GM13976 (cell line): Measurements from ENCODE around the gene IL17RB.
A peak's percentile ranks its signal among the peaks of the same experiment; 100 is the strongest.

Source experiments
- DNase-seq: peaks from one replicate; pipeline ENCODE4 v3.0.0; 2012; ENCODE audit warnings: low spot score
- CTCF ChIP-seq: IDR thresholded peaks from 2 replicates; pipeline ENCODE4 v1.5.1; 2012; ENCODE audit warnings: borderline replicate concordance, mild to moderate bottlenecking; ENCODE audit not compliant: insufficient read depth; ENCODE audit errors: extremely low read depth, missing control alignments, control extremely low read depth
- in situ Hi-C: fragments of 300-500 bp; cut with MboI; formaldehyde crosslinking; loops from one replicate; pipeline ENCODE4 v1.12.0; 2022; ENCODE audit warnings: low sequenced_read_pairs, mixed read lengths, inconsistent platforms; ENCODE audit not compliant: unreplicated experiment

The IL17RB gene

GRCh38 chr3:53844262-53845102, 1.9 kb upstream of the IL17RB start:
- in situ Hi-C loops: no loop called here
- no peak for DNase-seq
- no peak for TF ChIP-seq CTCF

- in situ Hi-C loops: no loop called here
- peak; percentile 61 for DNase-seq
- no peak for TF ChIP-seq CTCF
These were observed 1.1 kb upstream of the IL17RB start for GRCh38 chr3:53845103-53845880.

- no peak for TF ChIP-seq CTCF
- in situ Hi-C loops: no loop called here
- no peak for DNase-seq
These were observed 561 bp upstream of the IL17RB start for GRCh38 chr3:53845881-53846133.

- no peak for DNase-seq
- in situ Hi-C loops: no loop called here
- TF ChIP-seq CTCF: no peak
These were observed 435 bp downstream of the IL17RB start for GRCh38 chr3:53846851-53847155.

- in situ Hi-C loops: no loop called here
- TF ChIP-seq CTCF: no peak
- DNase-seq: no peak
These were observed 3.5 kb downstream of the IL17RB start for GRCh38 chr3:53849916-53850315.

GRCh38 chr3:53850895-53851294, 4.5 kb downstream of the IL17RB start:
- no peak for DNase-seq
- TF ChIP-seq CTCF: no peak
- in situ Hi-C loops: no loop called here

GRCh38 chr3:53856964-53857363, 10.6 kb downstream of the IL17RB start:
- TF ChIP-seq CTCF: no peak
- in situ Hi-C loops: no loop called here
- DNase-seq: no peak
